Activated naive CD8-positive, alpha-beta T cell (primary cell): Measurements from ENCODE around the gene DOCK9.

ENCODE experiments used
- H3K27ac Mint-ChIP-seq: one replicate; pipeline ENCODE4 v1.8.0; 2021; ENCODE audit warnings: mixed read lengths
- H3K27me3 Mint-ChIP-seq: one replicate; pipeline ENCODE4 v1.8.0; 2021; ENCODE audit warnings: mixed read lengths
- H3K36me3 Mint-ChIP-seq: one replicate; pipeline ENCODE4 v1.8.0; 2021; ENCODE audit warnings: mixed read lengths
- H3K4me1 Mint-ChIP-seq: one replicate; pipeline ENCODE4 v1.8.0; 2021; ENCODE audit warnings: low read depth, mixed read lengths
- H3K4me3 Mint-ChIP-seq: one replicate; pipeline ENCODE4 v1.8.0; 2021; ENCODE audit warnings: mild to moderate bottlenecking, mixed read lengths
- H3K9me3 Mint-ChIP-seq: one replicate; pipeline ENCODE4 v1.8.0; 2021; ENCODE audit warnings: low read depth, mixed read lengths

DOCK9 gene

GRCh38 chr13:98787173-98787572 lies 190.7 kb downstream of the DOCK9 start:
- H3K9me3 Mint-ChIP-seq: peaks cover 3% of the 10 kb centered on the region
- peaks cover 8% of the 10 kb centered on the region for H3K36me3 Mint-ChIP-seq
- H3K27me3 Mint-ChIP-seq: peaks cover 5% of the 10 kb centered on the region
- no peak overlapping the region for H3K27ac Mint-ChIP-seq
- no peaks in the 10 kb centered on the region for H3K4me1 Mint-ChIP-seq
- H3K4me3 Mint-ChIP-seq: no peak overlapping the region

- Mint-ChIP-seq H3K4me3 (no peak overlapping the region), H3K36me3 (peaks cover 1% of the 10 kb centered on the region), H3K4me1 (no peaks in the 10 kb centered on the region), H3K27ac (no peak overlapping the region), H3K27me3 (peaks cover 8% of the 10 kb centered on the region), H3K9me3 (no peaks in the 10 kb centered on the region)
Observed at GRCh38 chr13:98786023-98786422, 191.8 kb downstream of the DOCK9 start.

GRCh38 chr13:98785405-98785804 lies 192.5 kb downstream of the DOCK9 start:
- Mint-ChIP-seq H3K4me3 (no peak overlapping the region), H3K4me1 (no peaks in the 10 kb centered on the region), H3K27me3 (peaks cover 9% of the 10 kb centered on the region), H3K27ac (no peak overlapping the region), H3K9me3 (no peaks in the 10 kb centered on the region), H3K36me3 (no peaks in the 10 kb centered on the region)

GRCh38 chr13:98784666-98785065 lies 193.2 kb downstream of the DOCK9 start:
- H3K9me3 Mint-ChIP-seq: no peaks in the 10 kb centered on the region
- H3K36me3 Mint-ChIP-seq: no peaks in the 10 kb centered on the region
- no peaks in the 10 kb centered on the region for H3K4me1 Mint-ChIP-seq
- peaks cover 11% of the 10 kb centered on the region for H3K27me3 Mint-ChIP-seq
- no peak overlapping the region for H3K4me3 Mint-ChIP-seq
- H3K27ac Mint-ChIP-seq: no peak overlapping the region

GRCh38 chr13:98783856-98784478 lies 193.9 kb downstream of the DOCK9 start:
- H3K36me3 Mint-ChIP-seq: no peaks in the 10 kb centered on the region

GRCh38 chr13:98782654-98783053 lies 195.2 kb downstream of the DOCK9 start:
- Mint-ChIP-seq H3K9me3 (no peaks in the 10 kb centered on the region), H3K27ac (no peak overlapping the region), H3K27me3 (peaks cover 12% of the 10 kb centered on the region), H3K4me1 (no peaks in the 10 kb centered on the region), H3K4me3 (no peak overlapping the region), H3K36me3 (no peaks in the 10 kb centered on the region)

More at GRCh38 chr13:98783856-98784478, 193.9 kb downstream of the DOCK9 start:
- H3K27me3 Mint-ChIP-seq: peaks cover 11% of the 10 kb centered on the region
- H3K4me3 Mint-ChIP-seq: no peak overlapping the region
- no peaks in the 10 kb centered on the region for H3K9me3 Mint-ChIP-seq
- no peaks in the 10 kb centered on the region for H3K4me1 Mint-ChIP-seq
- no peak overlapping the region for H3K27ac Mint-ChIP-seq

GRCh38 chr13:98781905-98782304 lies 196.0 kb downstream of the DOCK9 start:
- no peaks in the 10 kb centered on the region for H3K4me1 Mint-ChIP-seq
- H3K36me3 Mint-ChIP-seq: no peaks in the 10 kb centered on the region
- H3K9me3 Mint-ChIP-seq: no peaks in the 10 kb centered on the region
- no peak overlapping the region for H3K27ac Mint-ChIP-seq
- H3K27me3 Mint-ChIP-seq: peaks cover 12% of the 10 kb centered on the region
- no peak overlapping the region for H3K4me3 Mint-ChIP-seq

GRCh38 chr13:98781470-98781869 lies 196.4 kb downstream of the DOCK9 start:
- Mint-ChIP-seq H3K36me3 (no peaks in the 10 kb centered on the region), H3K4me3 (no peak overlapping the region), H3K27me3 (peaks cover 12% of the 10 kb centered on the region), H3K27ac (no peak overlapping the region), H3K4me1 (no peaks in the 10 kb centered on the region), H3K9me3 (no peaks in the 10 kb centered on the region)

- no peaks in the 10 kb centered on the region for H3K4me1 Mint-ChIP-seq
- no peak overlapping the region for H3K4me3 Mint-ChIP-seq
- H3K36me3 Mint-ChIP-seq: no peaks in the 10 kb centered on the region
- H3K27me3 Mint-ChIP-seq: peaks cover 12% of the 10 kb centered on the region
- no peaks in the 10 kb centered on the region for H3K9me3 Mint-ChIP-seq
- no peak overlapping the region for H3K27ac Mint-ChIP-seq
Observed at GRCh38 chr13:98781045-98781444, 196.8 kb downstream of the DOCK9 start.

- no peaks in the 10 kb centered on the region for H3K4me1 Mint-ChIP-seq
- no peaks in the 10 kb centered on the region for H3K36me3 Mint-ChIP-seq
- no peak overlapping the region for H3K4me3 Mint-ChIP-seq
- no peaks in the 10 kb centered on the region for H3K9me3 Mint-ChIP-seq
- no peak overlapping the region for H3K27ac Mint-ChIP-seq
- peaks cover 12% of the 10 kb centered on the region for H3K27me3 Mint-ChIP-seq
Observed at GRCh38 chr13:98780451-98780850, 197.4 kb downstream of the DOCK9 start.

GRCh38 chr13:98779695-98780094 lies 198.2 kb downstream of the DOCK9 start:
- Mint-ChIP-seq H3K27me3 (peaks cover 12% of the 10 kb centered on the region), H3K4me1 (no peaks in the 10 kb centered on the region), H3K4me3 (no peak overlapping the region), H3K27ac (no peak overlapping the region), H3K36me3 (no peaks in the 10 kb centered on the region), H3K9me3 (no peaks in the 10 kb centered on the region)

- H3K27me3 Mint-ChIP-seq: peaks cover 12% of the 10 kb centered on the region
- no peaks in the 10 kb centered on the region for H3K9me3 Mint-ChIP-seq
- no peaks in the 10 kb centered on the region for H3K36me3 Mint-ChIP-seq
Observed at GRCh38 chr13:98778749-98779148, 199.1 kb downstream of the DOCK9 start.

GRCh38 chr13:98776644-98777043 lies 201.2 kb downstream of the DOCK9 start:
- no peaks in the 10 kb centered on the region for H3K36me3 Mint-ChIP-seq
- H3K4me1 Mint-ChIP-seq: no peaks in the 10 kb centered on the region
- H3K27me3 Mint-ChIP-seq: peaks cover 12% of the 10 kb centered on the region
- no peak overlapping the region for H3K27ac Mint-ChIP-seq
- H3K4me3 Mint-ChIP-seq: no peak overlapping the region
- H3K9me3 Mint-ChIP-seq: no peaks in the 10 kb centered on the region

More at GRCh38 chr13:98778749-98779148, 199.1 kb downstream of the DOCK9 start:
- H3K27ac Mint-ChIP-seq: no peak overlapping the region
- no peaks in the 10 kb centered on the region for H3K4me1 Mint-ChIP-seq
- no peak overlapping the region for H3K4me3 Mint-ChIP-seq

- no peak overlapping the region for H3K4me3 Mint-ChIP-seq
- no peaks in the 10 kb centered on the region for H3K36me3 Mint-ChIP-seq
- no peak overlapping the region for H3K27ac Mint-ChIP-seq
- H3K27me3 Mint-ChIP-seq: peaks cover 9% of the 10 kb centered on the region
- H3K4me1 Mint-ChIP-seq: no peaks in the 10 kb centered on the region
- H3K9me3 Mint-ChIP-seq: no peaks in the 10 kb centered on the region
Observed at GRCh38 chr13:98775844-98776598, 201.8 kb downstream of the DOCK9 start.

- H3K4me3 Mint-ChIP-seq: no peak overlapping the region
- H3K4me1 Mint-ChIP-seq: no peaks in the 10 kb centered on the region
- H3K36me3 Mint-ChIP-seq: no peaks in the 10 kb centered on the region
- peaks cover 8% of the 10 kb centered on the region for H3K27me3 Mint-ChIP-seq
- no peak overlapping the region for H3K27ac Mint-ChIP-seq
- no peaks in the 10 kb centered on the region for H3K9me3 Mint-ChIP-seq
Observed at GRCh38 chr13:98775386-98775785, 202.5 kb downstream of the DOCK9 start.

- no peak overlapping the region for H3K4me3 Mint-ChIP-seq
- H3K36me3 Mint-ChIP-seq: no peaks in the 10 kb centered on the region
- no peaks in the 10 kb centered on the region for H3K4me1 Mint-ChIP-seq
- no peak overlapping the region for H3K27ac Mint-ChIP-seq
- H3K27me3 Mint-ChIP-seq: peaks cover 8% of the 10 kb centered on the region
- no peaks in the 10 kb centered on the region for H3K9me3 Mint-ChIP-seq
Observed at GRCh38 chr13:98774776-98775175, 203.1 kb downstream of the DOCK9 start.
